ENCODE data around the gene ZNF19.
A peak's percentile ranks its signal among the peaks of the same experiment; 100 is the strongest.

The ZNF19 gene

DNA sequence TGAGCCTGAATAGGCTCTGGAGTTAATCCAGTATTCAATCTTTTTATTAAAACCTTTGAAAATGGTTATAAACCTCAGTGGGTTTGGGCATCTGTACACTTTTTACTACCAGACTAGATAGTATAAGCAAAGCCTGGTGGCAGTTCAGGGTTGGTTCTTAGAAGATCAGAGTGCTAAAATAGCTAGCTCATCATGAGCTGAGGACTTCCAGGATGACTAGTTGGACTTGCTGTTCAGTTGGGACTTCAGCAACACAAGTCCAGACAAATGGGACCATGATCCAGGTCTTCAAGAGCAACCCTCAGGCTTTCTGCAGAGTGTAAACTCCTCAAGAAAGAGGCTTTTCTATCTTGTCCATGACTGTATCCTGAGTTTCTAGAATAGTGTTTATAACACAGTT is 1.2 kb upstream of the ZNF19 start:
- no peak for DNase-seq (ENCODE audit: low spot score)

DNA sequence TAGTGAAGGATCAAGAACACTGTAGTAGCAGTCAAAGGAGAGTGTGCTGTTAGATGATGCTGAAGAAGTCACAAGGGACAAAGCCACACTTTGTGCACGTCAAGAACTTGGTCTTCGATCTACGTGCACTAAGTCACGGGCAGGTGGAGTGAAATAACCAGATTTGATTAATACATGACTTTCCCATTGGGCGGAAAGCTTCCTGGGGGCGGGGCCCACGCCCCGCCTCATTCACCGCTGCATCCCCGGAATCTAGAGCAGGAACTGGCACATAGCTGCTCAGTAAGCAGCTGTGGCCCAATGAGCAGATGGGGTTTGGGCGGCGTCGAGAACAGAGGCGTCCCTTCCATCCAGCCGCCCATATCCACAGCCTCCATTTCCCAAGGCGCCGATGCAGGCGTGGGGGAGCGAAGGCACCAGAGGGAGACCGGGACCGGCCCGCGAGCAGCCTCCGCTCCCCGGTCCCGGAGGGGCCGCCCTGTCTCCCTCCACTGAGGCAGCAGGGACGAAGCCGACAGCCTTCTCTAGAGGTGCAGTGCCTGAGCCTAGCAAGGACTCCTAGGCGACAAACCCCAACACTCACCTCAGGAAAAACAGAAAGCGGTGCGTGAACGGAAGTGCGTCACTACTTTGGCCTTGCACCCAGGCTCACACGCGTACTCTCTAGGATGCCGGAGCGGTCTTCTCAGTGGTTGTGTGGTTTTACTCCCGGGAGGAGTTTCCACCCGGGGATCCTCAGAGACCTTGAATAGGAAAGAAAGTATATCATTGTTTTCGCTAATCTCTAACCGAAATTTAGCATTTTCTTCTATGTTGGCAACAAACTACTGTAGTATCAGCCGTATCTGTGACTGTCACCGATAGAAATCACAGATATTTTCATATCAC is 4.9 kb downstream of the ZNF19 start:
- DNase-seq (ENCODE audit: low spot score): peak; percentile 91

DNA sequence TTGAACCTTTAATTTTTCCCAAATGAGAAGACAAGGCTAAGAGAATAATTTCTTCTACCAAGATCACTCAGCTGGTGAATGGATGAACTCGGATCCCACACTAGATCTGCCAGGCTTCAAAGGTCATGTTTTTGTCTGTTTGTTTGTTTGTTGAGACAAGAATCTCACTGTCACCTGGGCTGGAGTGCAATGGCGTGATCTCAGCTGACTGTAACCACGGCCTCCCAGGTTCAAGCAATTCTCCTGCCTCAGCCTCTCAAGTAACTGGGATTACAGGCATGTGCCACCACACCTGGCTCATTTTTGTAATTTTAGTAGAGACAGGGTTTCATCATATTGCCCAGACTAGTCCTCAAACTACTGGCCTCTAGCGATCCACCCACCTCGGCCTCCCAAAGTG is 6.6 kb downstream of the ZNF19 start:
- no peak for DNase-seq (ENCODE audit: low spot score)

DNA sequence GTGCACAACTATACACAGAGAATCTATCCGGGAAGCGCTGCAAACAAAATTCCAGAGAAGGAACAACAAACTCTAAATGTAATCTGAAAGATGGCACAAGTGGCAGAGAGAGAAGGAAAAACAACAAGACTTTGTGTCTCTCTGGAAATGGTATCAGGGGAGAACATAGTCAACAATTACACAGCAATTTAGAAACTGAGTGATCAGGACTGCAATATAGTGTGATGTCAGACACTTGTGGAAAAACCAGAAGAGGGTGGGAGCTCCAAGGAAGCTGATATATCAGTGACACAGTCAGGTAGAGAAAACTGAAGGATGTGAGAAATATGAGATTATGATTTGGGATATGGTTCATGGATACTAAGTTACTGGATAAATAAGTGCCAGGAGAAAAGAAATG is 8.2 kb downstream of the ZNF19 start:
- DNase-seq (ENCODE audit: low spot score): no peak

- DNase-seq (ENCODE audit: low spot score): peak; percentile 32
Measured at GRCh38 chr16:71479420-71479819, 9.7 kb downstream of the ZNF19 start.

DNA sequence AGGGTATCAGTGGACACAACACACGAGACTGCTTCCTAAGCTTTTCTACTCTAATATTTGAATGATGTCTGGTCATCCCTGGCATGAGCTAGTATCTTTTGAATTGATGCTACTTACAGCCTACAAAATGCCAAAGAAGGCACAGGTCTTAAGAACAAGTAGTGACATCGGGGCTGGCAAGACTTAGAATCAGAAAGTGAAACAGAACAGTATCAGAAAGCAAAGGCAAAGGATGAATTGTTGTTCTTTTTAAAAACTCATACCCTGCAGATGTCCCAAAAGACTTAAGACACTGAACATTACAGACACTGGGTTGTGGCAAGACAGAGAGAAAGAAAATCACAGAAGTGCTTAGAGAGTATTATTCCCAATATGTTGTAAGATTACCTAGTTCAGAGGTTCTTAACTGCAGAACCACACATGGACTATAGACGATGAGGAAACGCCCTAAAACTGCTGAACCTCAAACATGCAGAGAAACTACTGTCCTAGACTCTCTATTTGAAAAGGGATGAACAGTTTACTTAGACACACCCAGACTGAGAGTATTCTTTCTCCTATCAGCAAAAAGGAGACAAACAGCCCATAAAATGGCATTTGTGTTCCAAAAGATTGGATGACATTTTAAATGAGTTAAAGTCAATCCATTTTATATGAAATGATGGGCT is 12.5 kb downstream of the ZNF19 start:
- DNase-seq (ENCODE audit: low spot score): no peak

- DNase-seq (ENCODE audit: low spot score): peak; percentile 87
Measured at GRCh38 chr16:71474864-71475263, 14.3 kb downstream of the ZNF19 start.

DNA sequence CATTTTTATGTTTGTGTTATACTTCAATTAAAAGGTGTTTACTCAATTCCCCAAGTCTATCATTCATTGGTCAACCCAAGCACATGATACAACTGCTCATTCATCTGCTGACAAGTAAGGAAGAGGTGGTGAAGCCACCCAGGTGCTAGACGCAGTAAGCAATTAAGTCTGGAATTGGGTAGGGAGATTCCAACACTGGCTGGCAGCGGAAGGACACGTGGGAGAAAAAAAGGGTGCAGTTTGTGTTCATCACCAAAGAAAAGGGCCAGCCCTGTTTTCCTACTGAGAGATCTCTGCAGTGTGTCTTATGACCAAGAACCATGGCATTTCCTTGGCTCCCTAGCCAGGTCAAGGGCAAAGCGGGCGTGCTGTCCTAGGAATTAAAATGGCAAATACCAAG is 15.2 kb downstream of the ZNF19 start:
- DNase-seq (ENCODE audit: low spot score): no peak

DNA sequence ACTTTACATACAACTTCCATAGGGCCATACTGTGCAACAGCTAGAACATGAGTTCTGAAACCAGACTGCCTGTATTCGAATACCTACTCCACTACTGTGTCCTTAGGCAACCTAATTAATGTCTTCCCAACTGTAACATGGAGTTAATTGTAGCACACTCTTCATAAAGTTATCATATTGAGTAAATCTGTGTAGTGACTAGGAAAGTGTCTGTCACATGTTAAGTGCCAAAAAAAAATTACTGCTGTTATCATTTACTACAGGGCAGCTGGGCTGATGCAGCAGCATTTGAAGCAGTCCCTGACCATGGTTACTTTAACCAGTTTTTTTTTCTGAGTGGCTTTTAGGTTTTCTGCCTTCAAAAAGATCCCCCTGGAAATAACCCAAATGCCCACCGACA is 16.2 kb downstream of the ZNF19 start:
- DNase-seq (ENCODE audit: low spot score): no peak

- no peak for DNase-seq (ENCODE audit: low spot score)
Measured at GRCh38 chr16:71472051-71472450, 17.1 kb downstream of the ZNF19 start.

DNA sequence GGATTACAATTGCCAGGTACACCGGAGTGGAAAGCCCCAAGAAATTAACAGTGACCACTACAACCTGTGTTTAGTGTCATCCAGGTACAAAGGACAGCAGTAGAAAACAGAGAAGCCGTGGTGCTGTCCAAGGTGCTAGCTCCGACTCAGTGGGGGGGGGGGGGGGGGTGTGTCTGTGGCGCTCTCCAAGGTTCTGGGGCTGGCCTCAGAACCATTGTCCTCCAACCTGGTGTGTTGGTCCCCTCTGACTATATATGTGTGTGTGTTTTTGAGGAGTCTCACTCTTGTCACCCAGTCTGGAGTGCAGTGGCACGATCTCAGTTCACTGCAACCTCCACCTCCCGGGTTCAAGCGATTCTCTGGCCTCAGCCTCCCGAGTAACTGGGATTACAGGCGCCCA is 21.3 kb downstream of the ZNF19 start:
- DNase-seq (ENCODE audit: low spot score): peak; percentile 63

DNA sequence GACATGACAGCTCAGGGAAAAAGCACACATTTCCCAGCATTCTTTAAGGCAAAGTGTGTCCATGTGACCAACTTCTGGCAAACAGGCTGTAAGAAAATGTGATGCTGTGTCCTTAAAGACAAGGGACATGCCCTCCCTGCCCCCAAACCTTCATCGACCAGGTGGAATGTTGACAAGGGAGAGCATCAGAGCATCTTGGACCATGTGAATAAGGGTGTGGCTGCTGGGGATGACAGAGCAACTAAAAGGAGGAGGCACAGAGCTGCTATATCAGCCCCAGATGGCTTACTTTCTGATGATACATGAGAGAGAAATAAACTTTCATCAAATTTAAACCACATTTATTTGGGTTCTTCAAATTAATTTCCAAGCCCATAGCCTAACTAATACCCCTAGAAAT is 24.9 kb downstream of the ZNF19 start:
- no peak for DNase-seq (ENCODE audit: low spot score)

GRCh38 chr16:71461686-71462648 is 27.2 kb downstream of the ZNF19 start, which contains the start of gene ZNF23:
TSS of gene ZNF23 (minus strand) at chr16:71462247. CDS start at chr16:71456796, 5,451 bp downstream.
- peak; percentile 96 for DNase-seq (ENCODE audit: low spot score)

DNA sequence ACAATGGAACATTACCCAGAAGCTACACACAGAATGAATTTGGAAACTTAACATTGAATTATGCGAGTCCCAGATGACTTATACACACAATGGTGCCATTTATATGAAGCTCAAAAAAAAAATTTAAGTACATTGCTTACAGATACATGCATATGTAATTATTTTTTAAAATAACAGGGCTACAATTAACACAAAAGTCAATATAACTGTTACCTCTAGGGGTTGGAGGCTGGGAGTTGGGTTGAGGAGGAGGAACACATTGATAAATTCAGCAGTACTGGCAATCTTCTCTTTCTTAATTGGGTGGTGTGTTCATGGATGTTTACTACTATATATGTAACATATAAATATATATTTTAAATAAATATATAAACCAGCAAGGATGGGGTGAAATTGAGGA is 28.2 kb downstream of the ZNF19 start:
- no peak for DNase-seq (ENCODE audit: low spot score)

GRCh38 chr16:71460236-71460635 is 28.9 kb downstream of the ZNF19 start:
- DNase-seq (ENCODE audit: low spot score): peak; percentile 80

DNA sequence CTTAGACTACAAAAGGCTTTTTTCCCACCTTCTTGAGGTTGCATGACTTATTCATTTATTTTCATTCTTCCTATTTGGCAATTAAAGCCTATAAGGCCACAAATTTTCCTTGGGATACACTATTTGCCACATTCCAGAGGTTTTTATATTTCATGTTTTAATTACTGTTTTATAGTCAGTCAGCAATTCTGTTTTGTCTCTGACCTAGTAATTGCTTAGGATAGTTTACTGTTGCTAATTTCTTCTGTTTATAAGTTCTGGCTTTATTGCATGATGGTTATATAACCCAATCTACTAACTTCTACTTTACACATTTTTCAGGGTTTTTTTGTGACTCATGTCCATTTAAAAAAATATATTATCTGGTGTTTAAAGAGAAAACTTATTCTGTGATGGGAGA is 29.6 kb downstream of the ZNF19 start:
- no peak for DNase-seq (ENCODE audit: low spot score)

DNA sequence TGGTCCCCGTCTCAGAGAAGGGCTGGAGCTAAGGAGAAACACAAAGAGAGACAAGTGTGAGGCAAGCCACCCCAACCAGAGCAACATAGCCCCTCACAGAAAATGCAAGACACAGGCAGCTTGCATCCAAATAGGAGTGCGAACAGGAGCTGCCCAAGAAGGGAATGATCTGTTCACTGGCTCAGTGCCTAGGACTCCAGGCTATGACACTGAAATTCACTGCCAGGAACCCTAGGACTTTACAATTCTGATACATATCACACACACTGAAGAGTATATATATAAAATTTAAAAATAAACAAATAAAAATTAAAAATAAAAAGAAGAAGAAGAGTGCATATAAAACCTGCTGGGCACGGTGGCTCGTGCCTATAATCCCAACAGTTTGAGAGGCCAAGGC is 32.3 kb downstream of the ZNF19 start:
- no peak for DNase-seq (ENCODE audit: low spot score)

GRCh38 chr16:71453036-71453435 is 36.1 kb downstream of the ZNF19 start:
- no peak for DNase-seq (ENCODE audit: low spot score)

GRCh38 chr16:71449020-71449419 is 40.1 kb downstream of the ZNF19 start:
- no peak for DNase-seq (ENCODE audit: low spot score)

DNA sequence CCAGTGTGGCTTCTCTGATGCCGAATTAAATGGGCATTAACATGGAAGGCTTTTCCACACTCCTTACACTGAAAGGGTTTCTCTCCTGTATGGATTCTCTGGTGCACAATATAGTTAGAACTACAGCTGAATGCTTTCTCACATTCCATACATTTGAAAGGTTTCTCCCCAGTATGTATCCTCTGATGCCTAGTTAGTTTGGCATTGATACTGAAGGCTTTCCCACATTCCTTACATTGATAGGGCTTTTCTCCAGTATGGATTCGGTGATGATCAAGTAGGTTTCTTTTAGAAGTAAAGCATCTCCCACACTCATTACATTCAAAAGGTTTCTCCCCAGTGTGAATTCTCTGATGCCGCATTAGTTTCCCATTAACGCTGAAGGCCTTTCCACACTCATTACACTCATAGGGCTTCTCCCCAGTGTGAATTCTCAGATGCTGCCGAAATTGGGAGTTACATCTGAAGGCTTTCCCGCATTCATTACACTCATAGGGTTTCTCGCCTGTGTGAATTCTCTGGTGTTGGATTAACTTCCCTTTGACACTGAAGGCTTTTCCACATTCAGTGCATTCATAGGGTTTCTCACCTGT is 40.8 kb downstream of the ZNF19 start:
- DNase-seq (ENCODE audit: low spot score): no peak

DNA sequence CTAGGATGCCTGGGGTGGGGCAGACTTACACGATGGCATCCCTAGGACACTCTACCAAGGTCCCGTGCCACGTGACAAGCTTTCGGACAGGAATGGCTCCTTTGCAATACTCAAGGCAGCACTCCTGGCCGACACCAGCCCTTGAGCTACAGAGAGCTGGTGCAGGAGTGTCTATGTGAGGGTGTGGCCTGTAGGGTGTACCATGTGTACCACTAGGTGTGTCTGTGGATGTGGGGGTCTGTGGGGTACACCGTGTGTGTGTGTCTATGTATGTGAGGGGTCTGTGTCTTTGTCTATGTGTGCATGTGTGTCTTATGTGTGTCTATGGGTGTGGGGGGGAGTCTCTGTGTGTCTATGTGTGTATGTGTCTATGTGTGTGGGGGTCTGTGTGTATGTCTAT is 45.4 kb downstream of the ZNF19 start:
- DNase-seq (ENCODE audit: low spot score): no peak

GRCh38 chr16:71442051-71442440 is 47.1 kb downstream of the ZNF19 start, which contains the start of gene TLE7:
TSS of gene TLE7 (minus strand) at chr16:71442054. CDS start at chr16:71433324, 8,730 bp downstream.
- no peak for DNase-seq (ENCODE audit: low spot score)
